ENCODE data around the gene MYCBP2. TPM values are rescaled to one million over a fixed set of nuclear protein-coding genes. Genes with fewer than 3 reads are reported as not detected.
A peak's percentile ranks its signal among the peaks of the same experiment; 100 is the strongest.

MYCBP2 gene
- total RNA-seq = 10 to 100 TPM; 41.2 to 42.6 TPM

GRCh38 chr13:77326905-77327604, at the start of gene MYCBP2:
Gene MYCBP2 (minus strand): TSS chr13:77327094. CDS start chr13:77326775, 319 bp downstream.
- Histone ChIP-seq H3K27ac (peak within 1 kb of the TSS; percentile 81), H3K9me3 (no peaks in the 10 kb centered on the region), H3K9ac (ENCODE audit: low read depth in 2 of 2, low read length in 2 of 2) (peak within 1 kb of the TSS; percentile 82 to 84), H3K4me3 (peak within 1 kb of the TSS; percentile 96), H3K27me3 (no peaks in the 10 kb centered on the region), H3K4me1 (peaks cover 4% of the 10 kb centered on the region), H3K36me3 (no peaks in the 10 kb centered on the region)
- intact Hi-C loops (cut with DNase I) = no loop called here
- TF ChIP-seq, protein P1, sequence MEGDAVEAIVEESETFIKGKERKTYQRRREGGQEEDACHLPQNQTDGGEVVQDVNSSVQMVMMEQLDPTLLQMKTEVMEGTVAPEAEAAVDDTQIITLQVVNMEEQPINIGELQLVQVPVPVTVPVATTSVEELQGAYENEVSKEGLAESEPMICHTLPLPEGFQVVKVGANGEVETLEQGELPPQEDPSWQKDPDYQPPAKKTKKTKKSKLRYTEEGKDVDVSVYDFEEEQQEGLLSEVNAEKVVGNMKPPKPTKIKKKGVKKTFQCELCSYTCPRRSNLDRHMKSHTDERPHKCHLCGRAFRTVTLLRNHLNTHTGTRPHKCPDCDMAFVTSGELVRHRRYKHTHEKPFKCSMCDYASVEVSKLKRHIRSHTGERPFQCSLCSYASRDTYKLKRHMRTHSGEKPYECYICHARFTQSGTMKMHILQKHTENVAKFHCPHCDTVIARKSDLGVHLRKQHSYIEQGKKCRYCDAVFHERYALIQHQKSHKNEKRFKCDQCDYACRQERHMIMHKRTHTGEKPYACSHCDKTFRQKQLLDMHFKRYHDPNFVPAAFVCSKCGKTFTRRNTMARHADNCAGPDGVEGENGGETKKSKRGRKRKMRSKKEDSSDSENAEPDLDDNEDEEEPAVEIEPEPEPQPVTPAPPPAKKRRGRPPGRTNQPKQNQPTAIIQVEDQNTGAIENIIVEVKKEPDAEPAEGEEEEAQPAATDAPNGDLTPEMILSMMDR (IDR thresholded peaks at IDR 0.05) = no peak
- DNase-seq = peak; percentile 98

GRCh38 chr13:77375560-77376108, 48.7 kb upstream of the MYCBP2 start:
- Histone ChIP-seq H3K4me3 (no peak overlapping the region), H3K9ac (ENCODE audit: low read depth in 2 of 2, low read length in 2 of 2) (no peak overlapping the region), H3K4me1 (no peaks in the 10 kb centered on the region), H3K27ac (no peak overlapping the region), H3K9me3 (no peaks in the 10 kb centered on the region), H3K27me3 (no peaks in the 10 kb centered on the region), H3K36me3 (no peaks in the 10 kb centered on the region)
- intact Hi-C loops (cut with DNase I) = no loop called here
- TF ChIP-seq, protein P1 (IDR thresholded peaks at IDR 0.05) = no peak
- no peak for DNase-seq

DNA sequence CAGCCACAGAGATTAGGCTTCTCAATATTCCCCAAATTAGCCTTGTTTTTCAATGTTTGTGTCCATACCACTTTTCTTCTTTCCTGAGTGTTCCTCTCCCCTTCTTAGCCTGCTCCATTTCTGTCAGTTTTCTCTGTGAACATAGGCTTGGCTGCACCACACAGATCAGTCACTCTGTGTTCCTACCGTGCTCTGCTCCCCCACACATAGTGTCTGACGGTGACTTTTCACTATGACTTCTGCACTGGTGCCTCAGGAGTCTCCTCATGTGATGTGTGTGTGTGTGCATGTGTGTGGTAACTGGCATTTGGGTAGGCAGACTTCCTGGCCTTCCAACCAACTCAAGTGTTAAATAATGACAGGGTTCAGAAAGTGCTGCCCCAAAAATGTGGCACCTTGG, 47.9 kb upstream of the MYCBP2 start:
- H3K9me3 ChIP-seq = no peaks in the 10 kb centered on the region
- no peaks in the 10 kb centered on the region for H3K4me1 ChIP-seq
- H3K27me3 ChIP-seq = no peaks in the 10 kb centered on the region
- no peak overlapping the region for H3K4me3 ChIP-seq
- no peaks in the 10 kb centered on the region for H3K36me3 ChIP-seq
- intact Hi-C loops (cut with DNase I) = no loop called here
- TF ChIP-seq, protein P1 (IDR thresholded peaks at IDR 0.05) = no peak
- no peak overlapping the region for H3K27ac ChIP-seq
- no peak for DNase-seq
- no peak overlapping the region for H3K9ac ChIP-seq (ENCODE audit: low read depth in 2 of 2, low read length in 2 of 2)

DNA sequence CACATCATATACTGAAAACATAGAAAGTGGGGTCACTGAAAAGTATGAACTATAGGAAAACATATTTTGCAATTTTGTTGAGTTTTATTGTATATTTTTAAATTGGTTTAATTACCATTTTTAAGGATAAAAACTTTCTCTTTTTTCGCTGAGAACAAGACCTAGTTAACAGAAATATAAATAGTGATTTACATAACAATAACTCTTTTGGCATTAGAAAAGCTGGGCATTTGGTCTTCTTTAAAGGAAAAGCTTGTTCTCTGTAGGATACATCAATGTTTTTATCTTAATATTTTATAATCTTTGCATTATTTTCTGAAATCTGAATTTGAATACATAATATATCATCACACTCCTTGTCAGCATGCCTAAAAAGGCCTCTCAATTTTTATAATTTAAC, 47.4 kb upstream of the MYCBP2 start:
- intact Hi-C loops (cut with DNase I) = no loop called here
- Histone ChIP-seq H3K27ac (no peak overlapping the region), H3K9ac (ENCODE audit: low read depth in 2 of 2, low read length in 2 of 2) (no peak overlapping the region), H3K4me3 (no peak overlapping the region), H3K36me3 (no peaks in the 10 kb centered on the region), H3K27me3 (no peaks in the 10 kb centered on the region), H3K9me3 (no peaks in the 10 kb centered on the region), H3K4me1 (no peaks in the 10 kb centered on the region)
- DNase-seq = no peak
- TF ChIP-seq, protein P1 (IDR thresholded peaks at IDR 0.05) = no peak

- Histone ChIP-seq H3K27me3 (no peaks in the 10 kb centered on the region), H3K9me3 (no peaks in the 10 kb centered on the region), H3K4me3 (no peak overlapping the region), H3K4me1 (no peaks in the 10 kb centered on the region), H3K36me3 (no peaks in the 10 kb centered on the region), H3K9ac (ENCODE audit: low read depth in 2 of 2, low read length in 2 of 2) (no peak overlapping the region), H3K27ac (no peak overlapping the region)
- intact Hi-C loops (cut with DNase I) = no loop called here
- DNase-seq = no peak
- TF ChIP-seq, protein P1 (IDR thresholded peaks at IDR 0.05) = no peak
Measured at GRCh38 chr13:77373502-77373901, 46.6 kb upstream of the MYCBP2 start.

Data from colonic mucosa (tissue), 4 donors.